GM12878 (cell line): ENCODE data around the gene KIZ. TPM values are rescaled to one million over a fixed set of nuclear protein-coding genes. Genes with fewer than 3 reads are reported as not detected.

Source experiments
- ATAC-seq: fragments of 200-7000 bp; cut with Tn5 transposase; 3 replicates; pipeline ENCODE4 v1.9.1; 2020; ENCODE audit warnings: mild to moderate bottlenecking, moderate library complexity
- BruUV-seq: library from RNA; stranded (reverse); fragments of 400-500 nt; replicated peaks from 2 replicates; lab custom pipeline; 2021; lab: Mats Ljungman, UMichigan
- CTCF ChIA-PET: fragments of 300-600 bp; sonication (Branson Sonifier 250); formaldehyde crosslinking; extraction: SDS; loops from one replicate; lab custom pipeline; 2021; ENCODE audit warnings: inconsistent platforms; lab: Yijun Ruan, JAX
- POLR2A ChIA-PET: fragments of 350-600 bp; formaldehyde crosslinking; extraction: SDS; loops from one replicate; lab custom pipeline; 2021; ENCODE audit warnings: inconsistent platforms; lab: Charles Lee
- RAD21 ChIA-PET: fragments of 300-600 bp; sonication (Branson Sonifier 250); formaldehyde crosslinking; loops from one replicate; lab custom pipeline; 2023; ENCODE audit warnings: antibody characterized with exemption; ENCODE audit not compliant: unreplicated experiment; lab: Charles Lee
- SMC1A ChIA-PET: fragments of 300-600 bp; sonication (Branson Sonifier 250); formaldehyde crosslinking; loops from one replicate; lab custom pipeline; 2023; ENCODE audit not compliant: unreplicated experiment, uncharacterized antibody; lab: Charles Lee
- DNase-seq: peaks from one replicate; pipeline ENCODE4 v3.0.0-alpha.2; 2011; ENCODE audit warnings: low read depth, low spot score
- FAIRE-seq: peaks from 3 replicates; lab custom pipeline; 2011; peaks lifted over from hg19 to GRCh38; lab: Jason Lieb, UNC
- H2AFZ ChIP-seq: 2 replicates; pipeline ENCODE4 v1.6.0; 2011; ENCODE audit warnings: low read depth, low read length, control low read depth; ENCODE audit not compliant: control insufficient read depth
- H3K27ac ChIP-seq: 2 replicates; pipeline ENCODE4 v1.5.1; 2011; ENCODE audit warnings: control low read depth; ENCODE audit not compliant: control insufficient read depth, insufficient read depth
- H3K27me3 ChIP-seq, 2 experiments: replicated peaks in 1 of 2; 2 replicates each; pipeline versions ENCODE4 v1.6.0 to v1.6.1; 2011; ENCODE audit warnings: low read length in 1 of 2; ENCODE audit not compliant: control insufficient read depth in 2 of 2, insufficient read depth in 2 of 2
- H3K36me3 ChIP-seq, 2 experiments: 2 replicates each; pipeline ENCODE4 v1.5.1; 2011; ENCODE audit warnings: low read length in 1 of 2; ENCODE audit not compliant: control insufficient read depth in 2 of 2, insufficient read depth in 2 of 2
- H3K4me1 ChIP-seq: 2 replicates; pipeline ENCODE4 v1.6.1; 2011; ENCODE audit warnings: mild to moderate bottlenecking, low read length, moderate library complexity, mixed read lengths; ENCODE audit not compliant: control insufficient read depth, insufficient read depth
- H3K4me2 ChIP-seq: 2 replicates; pipeline ENCODE4 v1.6.0; 2011; ENCODE audit warnings: control low read depth; ENCODE audit not compliant: control insufficient read depth, insufficient read depth
- H3K4me3 ChIP-seq: fragments of 200-600 bp; sonication (generic); 2 replicates; pipeline ENCODE4 v1.5.1; 2016
- H3K79me2 ChIP-seq: 2 replicates; pipeline ENCODE4 v1.6.0; 2011; ENCODE audit warnings: low read length; ENCODE audit not compliant: control insufficient read depth, insufficient read depth
- H3K9ac ChIP-seq: 2 replicates; pipeline ENCODE4 v1.8.0; 2011; ENCODE audit warnings: low read length, control low read depth, mixed read lengths; ENCODE audit not compliant: control insufficient read depth, insufficient read depth
- H3K9me3 ChIP-seq: replicated peaks from 3 replicates; pipeline ENCODE4 v1.5.1; 2011; ENCODE audit warnings: mild to moderate bottlenecking, low read length; ENCODE audit not compliant: control insufficient read depth, insufficient read depth
- H4K20me1 ChIP-seq: 2 replicates; pipeline ENCODE4 v1.6.0; 2011; ENCODE audit not compliant: control insufficient read depth, insufficient read depth
- BHLHE40 ChIP-seq, 2 experiments: fragments of 450-650 bp in 1 of 2; IDR thresholded peaks; 2 replicates each; pipeline ENCODE4 v1.6.1; 2011 to 2017; ENCODE audit warnings: low read depth in 2 of 2, borderline replicate concordance in 1 of 2, improper control_type of control experiment in 1 of 2, low read length in 1 of 2, mild to moderate bottlenecking in 1 of 2
- BMI1 ChIP-seq: fragments of 450-650 bp; IDR thresholded peaks from 2 replicates; pipeline ENCODE4 v1.6.1; 2016; ENCODE audit warnings: mild to moderate bottlenecking, moderate library complexity, borderline replicate concordance
- IKZF2 ChIP-seq, 2 experiments: fragments of 450-650 bp; IDR thresholded peaks; 2 replicates each; pipeline ENCODE4 v1.6.1; 2017; ENCODE audit warnings: mild to moderate bottlenecking in 2 of 2, moderate library complexity in 2 of 2
- LARP7 ChIP-seq: fragments of 450-650 bp; IDR thresholded peaks from 2 replicates; pipeline ENCODE4 v1.6.1; 2017; ENCODE audit warnings: mild to moderate bottlenecking
- NBN ChIP-seq: fragments of 450-650 bp; IDR thresholded peaks from 2 replicates; pipeline ENCODE4 v1.6.1; 2016
- NFYB ChIP-seq: IDR thresholded peaks from 2 replicates; pipeline ENCODE4 v1.6.1; 2011; ENCODE audit warnings: low read depth, mild to moderate bottlenecking, low read length, improper control_type of control experiment, moderate library complexity; ENCODE audit not compliant: insufficient read depth
- PML ChIP-seq: IDR thresholded peaks from 2 replicates; pipeline ENCODE4 v1.6.1; 2012; ENCODE audit warnings: low read length, inconsistent platforms
- SIX5 ChIP-seq: IDR thresholded peaks from 2 replicates; pipeline ENCODE4 v1.6.1; 2011; ENCODE audit warnings: mild to moderate bottlenecking, low read depth, low read length, moderate library complexity; ENCODE audit not compliant: severe bottlenecking
- WGBS: methylation state at CpG from one replicate; pipeline ENCODE4 v1.1.6; 2016; ENCODE audit warnings: low lambda C conversion rate; ENCODE audit not compliant: insufficient replicate concordance, insufficient coverage; ENCODE audit errors: missing lambda C conversion rate; 5-methylcytosine and 5-hydroxymethylcytosine counted together
- in situ Hi-C: fragments of 300-500 bp; cut with MboI; formaldehyde crosslinking; loops from 9 replicates; pipeline ENCODE4 v1.14.3; 2018; ENCODE audit warnings: mixed read lengths
- intact Hi-C: fragments of 100-400 bp; cut with micrococcal nuclease; formaldehyde crosslinking; loops from one replicate; pipeline ENCODE4 v1.14.2; 2022; ENCODE audit not compliant: unreplicated experiment
- polyA plus RNA-seq, 11 experiments: library from polyadenylated mRNA; depleted of rRNA in 4 of 11; unstranded in 6 of 11; stranded (reverse) in 5 of 11; fragments of >200 nt; fragmentation: Nextera tagmentation in 4 of 11; fragmentation: Illumina TruSeq in 1 of 11; extraction: Ambion mirVana in 4 of 11; extraction: Trizol in 1 of 11; gene quantifications; 1 replicate in 1 of 11; 2 replicates in 10 of 11; pipeline versions ENCODE4 v1.2.1 to v1.2.3, GENCODE V29; 2011 to 2016; ENCODE audit warnings: inconsistent platforms in 2 of 11, missing spikeins in 2 of 11, low read depth in 1 of 11
- total RNA-seq, 4 experiments: library from RNA; depleted of rRNA in 3 of 4; stranded (reverse); fragments of >200 nt in 3 of 4; fragmentation: Illumina TruSeq in 1 of 4; extraction: Trizol in 1 of 4; gene quantifications; 2 replicates each; pipeline versions ENCODE4 v1.2.1 to v1.2.3, GENCODE V29; 2013 to 2021
- TF ChIP-seq, protein P1 (sequence below): IDR thresholded peaks from 2 replicates; pipeline ENCODE4 v1.6.1; 2012; ENCODE audit warnings: mild to moderate bottlenecking, low read depth, low read length
- TF ChIP-seq, protein P2 (sequence below): fragments of 450-650 bp; IDR thresholded peaks from 2 replicates; pipeline ENCODE4 v1.6.1; 2014; ENCODE audit warnings: mild to moderate bottlenecking
- TF ChIP-seq, protein P3 (sequence below): fragments of 450-650 bp; IDR thresholded peaks from 2 replicates; pipeline ENCODE4 v1.6.1; 2017; ENCODE audit warnings: mild to moderate bottlenecking, moderate library complexity
- TF ChIP-seq, protein P4 (sequence below): fragments of 450-650 bp; IDR thresholded peaks from 2 replicates; pipeline ENCODE4 v1.6.1; 2017; ENCODE audit warnings: borderline replicate concordance

KIZ gene
- total and polyA plus RNA-seq, 10 of the 15 experiments (the other 5 are each of a cell fraction or from before 2014, with no cell fraction given): 2.7 to 11.0 (median 7.3) TPM

DNA sequence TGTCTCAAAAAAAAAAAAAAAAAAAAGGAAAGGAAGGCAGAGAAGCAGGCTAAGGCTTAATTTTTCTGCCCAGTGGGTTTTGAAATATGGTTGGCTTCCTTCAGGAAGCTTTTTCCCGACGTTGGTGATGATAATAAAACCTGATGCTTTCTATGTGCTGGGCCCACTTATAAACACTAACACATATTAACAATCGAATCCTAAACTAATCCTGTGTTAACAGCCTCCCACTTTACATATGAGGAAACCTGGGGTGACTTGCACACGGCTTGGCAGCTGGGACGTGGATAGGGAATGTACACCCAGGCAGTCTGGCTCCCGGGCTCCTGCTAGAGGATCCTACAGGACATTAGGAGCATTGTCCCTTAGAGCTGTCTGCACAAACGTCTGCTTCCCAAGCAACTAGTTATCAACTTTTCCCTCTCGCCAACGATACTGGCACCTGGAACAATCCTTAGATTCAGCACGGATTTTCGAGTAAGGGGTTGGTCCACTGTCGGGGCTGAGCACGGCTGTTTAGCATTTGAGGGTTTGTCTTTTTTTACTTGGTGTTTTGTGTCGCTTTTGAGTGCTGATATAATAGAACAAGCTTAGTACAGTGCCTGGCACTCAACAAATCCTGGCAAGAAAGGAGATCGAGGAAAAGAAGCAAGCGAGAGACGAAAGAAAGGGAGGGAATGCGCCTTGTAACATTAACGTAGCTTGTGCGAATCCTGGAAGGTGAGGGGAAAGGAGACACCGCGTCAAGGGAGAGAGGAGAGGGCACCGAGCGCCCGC is 622 bp upstream of the KIZ start:
- H3K9me3 ChIP-seq: no peaks in the 10 kb centered on the region
- POLR2A ChIA-PET: no interaction called here
- H3K4me3 ChIP-seq: peak overlapping the region; percentile 70
- H3K9ac ChIP-seq: 0 out of 2 replicates have a peak overlapping the region, but pooled peaks have one; percentile 0
- peaks cover 2% of the 10 kb centered on the region; the same call in 1 of the 2 replicates for H3K4me1 ChIP-seq
- intact Hi-C loops: loop anchor here (10.0 kb wide), 1 partner anchor 180 kb away; the partner anchor contains the start of gene XRN2
- in situ Hi-C loops: no loop called here
- H3K79me2 ChIP-seq: no peaks in the 10 kb centered on the region; the same call in 1 of the 2 replicates
- peak overlapping the region; percentile 98 for H2AFZ ChIP-seq
- CTCF ChIA-PET: interaction anchor here (1.0 to 1.8 kb wide), 2 partner anchors 11 to 159 kb away, joined by 3 to 8 read pairs; no protein-coding TSS in a partner anchor
- DNase-seq (no peak), ATAC-seq (peak; percentile 6), FAIRE-seq (no peak)
- no peak overlapping the region for H3K27ac ChIP-seq
- RAD21 ChIA-PET: interaction anchor here (1.2 to 2.1 kb wide), 2 partner anchors 11 to 77 kb away, joined by 4 to 8 read pairs; no protein-coding TSS in a partner anchor
- H3K4me2 ChIP-seq: peak overlapping the region; percentile 60
- SMC1A ChIA-PET: interaction anchor here (1.1 to 1.4 kb wide), 2 partner anchors 11 to 111 kb away, joined by 4 to 5 read pairs; no protein-coding TSS in a partner anchor
- no peaks in the 10 kb centered on the region for H3K36me3 ChIP-seq
- TF ChIP-seq LARP7 (no peak), SIX5 (no peak), PML (no peak), NBN (no peak), BHLHE40 (IDR thresholded peaks at IDR 0.05; ENCODE audit: borderline replicate concordance in 1 of 2, low read depth in 2 of 2, low read length in 1 of 2) (no peak), NFYB (no peak), BMI1 (no peak), IKZF2 (IDR thresholded peaks at IDR 0.05) (no peak)
- TF ChIP-seq, protein P1, sequence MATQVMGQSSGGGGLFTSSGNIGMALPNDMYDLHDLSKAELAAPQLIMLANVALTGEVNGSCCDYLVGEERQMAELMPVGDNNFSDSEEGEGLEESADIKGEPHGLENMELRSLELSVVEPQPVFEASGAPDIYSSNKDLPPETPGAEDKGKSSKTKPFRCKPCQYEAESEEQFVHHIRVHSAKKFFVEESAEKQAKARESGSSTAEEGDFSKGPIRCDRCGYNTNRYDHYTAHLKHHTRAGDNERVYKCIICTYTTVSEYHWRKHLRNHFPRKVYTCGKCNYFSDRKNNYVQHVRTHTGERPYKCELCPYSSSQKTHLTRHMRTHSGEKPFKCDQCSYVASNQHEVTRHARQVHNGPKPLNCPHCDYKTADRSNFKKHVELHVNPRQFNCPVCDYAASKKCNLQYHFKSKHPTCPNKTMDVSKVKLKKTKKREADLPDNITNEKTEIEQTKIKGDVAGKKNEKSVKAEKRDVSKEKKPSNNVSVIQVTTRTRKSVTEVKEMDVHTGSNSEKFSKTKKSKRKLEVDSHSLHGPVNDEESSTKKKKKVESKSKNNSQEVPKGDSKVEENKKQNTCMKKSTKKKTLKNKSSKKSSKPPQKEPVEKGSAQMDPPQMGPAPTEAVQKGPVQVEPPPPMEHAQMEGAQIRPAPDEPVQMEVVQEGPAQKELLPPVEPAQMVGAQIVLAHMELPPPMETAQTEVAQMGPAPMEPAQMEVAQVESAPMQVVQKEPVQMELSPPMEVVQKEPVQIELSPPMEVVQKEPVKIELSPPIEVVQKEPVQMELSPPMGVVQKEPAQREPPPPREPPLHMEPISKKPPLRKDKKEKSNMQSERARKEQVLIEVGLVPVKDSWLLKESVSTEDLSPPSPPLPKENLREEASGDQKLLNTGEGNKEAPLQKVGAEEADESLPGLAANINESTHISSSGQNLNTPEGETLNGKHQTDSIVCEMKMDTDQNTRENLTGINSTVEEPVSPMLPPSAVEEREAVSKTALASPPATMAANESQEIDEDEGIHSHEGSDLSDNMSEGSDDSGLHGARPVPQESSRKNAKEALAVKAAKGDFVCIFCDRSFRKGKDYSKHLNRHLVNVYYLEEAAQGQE: no peak
- TF ChIP-seq, protein P2, sequence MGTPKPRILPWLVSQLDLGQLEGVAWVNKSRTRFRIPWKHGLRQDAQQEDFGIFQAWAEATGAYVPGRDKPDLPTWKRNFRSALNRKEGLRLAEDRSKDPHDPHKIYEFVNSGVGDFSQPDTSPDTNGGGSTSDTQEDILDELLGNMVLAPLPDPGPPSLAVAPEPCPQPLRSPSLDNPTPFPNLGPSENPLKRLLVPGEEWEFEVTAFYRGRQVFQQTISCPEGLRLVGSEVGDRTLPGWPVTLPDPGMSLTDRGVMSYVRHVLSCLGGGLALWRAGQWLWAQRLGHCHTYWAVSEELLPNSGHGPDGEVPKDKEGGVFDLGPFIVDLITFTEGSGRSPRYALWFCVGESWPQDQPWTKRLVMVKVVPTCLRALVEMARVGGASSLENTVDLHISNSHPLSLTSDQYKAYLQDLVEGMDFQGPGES: no peak
- TF ChIP-seq, protein P3, sequence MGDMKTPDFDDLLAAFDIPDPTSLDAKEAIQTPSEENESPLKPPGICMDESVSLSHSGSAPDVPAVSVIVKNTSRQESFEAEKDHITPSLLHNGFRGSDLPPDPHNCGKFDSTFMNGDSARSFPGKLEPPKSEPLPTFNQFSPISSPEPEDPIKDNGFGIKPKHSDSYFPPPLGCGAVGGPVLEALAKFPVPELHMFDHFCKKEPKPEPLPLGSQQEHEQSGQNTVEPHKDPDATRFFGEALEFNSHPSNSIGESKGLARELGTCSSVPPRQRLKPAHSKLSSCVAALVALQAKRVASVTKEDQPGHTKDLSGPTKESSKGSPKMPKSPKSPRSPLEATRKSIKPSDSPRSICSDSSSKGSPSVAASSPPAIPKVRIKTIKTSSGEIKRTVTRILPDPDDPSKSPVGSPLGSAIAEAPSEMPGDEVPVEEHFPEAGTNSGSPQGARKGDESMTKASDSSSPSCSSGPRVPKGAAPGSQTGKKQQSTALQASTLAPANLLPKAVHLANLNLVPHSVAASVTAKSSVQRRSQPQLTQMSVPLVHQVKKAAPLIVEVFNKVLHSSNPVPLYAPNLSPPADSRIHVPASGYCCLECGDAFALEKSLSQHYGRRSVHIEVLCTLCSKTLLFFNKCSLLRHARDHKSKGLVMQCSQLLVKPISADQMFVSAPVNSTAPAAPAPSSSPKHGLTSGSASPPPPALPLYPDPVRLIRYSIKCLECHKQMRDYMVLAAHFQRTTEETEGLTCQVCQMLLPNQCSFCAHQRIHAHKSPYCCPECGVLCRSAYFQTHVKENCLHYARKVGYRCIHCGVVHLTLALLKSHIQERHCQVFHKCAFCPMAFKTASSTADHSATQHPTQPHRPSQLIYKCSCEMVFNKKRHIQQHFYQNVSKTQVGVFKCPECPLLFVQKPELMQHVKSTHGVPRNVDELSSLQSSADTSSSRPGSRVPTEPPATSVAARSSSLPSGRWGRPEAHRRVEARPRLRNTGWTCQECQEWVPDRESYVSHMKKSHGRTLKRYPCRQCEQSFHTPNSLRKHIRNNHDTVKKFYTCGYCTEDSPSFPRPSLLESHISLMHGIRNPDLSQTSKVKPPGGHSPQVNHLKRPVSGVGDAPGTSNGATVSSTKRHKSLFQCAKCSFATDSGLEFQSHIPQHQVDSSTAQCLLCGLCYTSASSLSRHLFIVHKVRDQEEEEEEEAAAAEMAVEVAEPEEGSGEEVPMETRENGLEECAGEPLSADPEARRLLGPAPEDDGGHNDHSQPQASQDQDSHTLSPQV: no peak
- TF ChIP-seq, protein P4, sequence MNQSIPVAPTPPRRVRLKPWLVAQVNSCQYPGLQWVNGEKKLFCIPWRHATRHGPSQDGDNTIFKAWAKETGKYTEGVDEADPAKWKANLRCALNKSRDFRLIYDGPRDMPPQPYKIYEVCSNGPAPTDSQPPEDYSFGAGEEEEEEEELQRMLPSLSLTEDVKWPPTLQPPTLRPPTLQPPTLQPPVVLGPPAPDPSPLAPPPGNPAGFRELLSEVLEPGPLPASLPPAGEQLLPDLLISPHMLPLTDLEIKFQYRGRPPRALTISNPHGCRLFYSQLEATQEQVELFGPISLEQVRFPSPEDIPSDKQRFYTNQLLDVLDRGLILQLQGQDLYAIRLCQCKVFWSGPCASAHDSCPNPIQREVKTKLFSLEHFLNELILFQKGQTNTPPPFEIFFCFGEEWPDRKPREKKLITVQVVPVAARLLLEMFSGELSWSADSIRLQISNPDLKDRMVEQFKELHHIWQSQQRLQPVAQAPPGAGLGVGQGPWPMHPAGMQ: no peak
- BruUV-seq: no TSS peak
- 16% methylated on average over 25 of the region's 25 CpGs for WGBS
- no peaks in the 10 kb centered on the region for H3K27me3 ChIP-seq
- no peaks in the 10 kb centered on the region for H4K20me1 ChIP-seq
